B cell (primary cell): Measurements from ENCODE around the gene FOXK1. TPM values are rescaled to one million over a fixed set of nuclear protein-coding genes. Genes with fewer than 3 reads are reported as not detected.
A peak's percentile ranks its signal among the peaks of the same experiment; 100 is the strongest.

Experiments used
- ATAC-seq: fragments of 200-7000 bp; cut with Tn5 transposase; one replicate; pipeline ENCODE4 v1.10.0; 2021; ENCODE audit warnings: low read depth, mild to moderate bottlenecking, moderate number of reproducible peaks, moderate library complexity
- CTCF ChIA-PET: fragments of 350-600 bp; sonication (Branson Sonifier 250); formaldehyde crosslinking; loops from one replicate; lab custom pipeline; 2021; ENCODE audit warnings: antibody characterized with exemption, inconsistent platforms; lab: Charles Lee
- POLR2A ChIA-PET: fragments of 350-600 bp; sonication (Branson Sonifier 250); formaldehyde crosslinking; loops from one replicate; lab custom pipeline; 2021; ENCODE audit warnings: antibody characterized with exemption; lab: Charles Lee
- DNase-seq: peaks from one replicate; pipeline ENCODE4 v3.0.0; 2013
- H2AFZ ChIP-seq: 2 replicates; pipeline ENCODE4 v1.6.1; 2012; ENCODE audit warnings: mild to moderate bottlenecking, low read depth, low read length; ENCODE audit not compliant: insufficient read depth, poor library complexity, severe bottlenecking
- H3K27ac ChIP-seq, 2 donors: 1 replicate in 1 of 2; 2 replicates in 1 of 2; pipeline ENCODE4 v1.5.1; 2012 to 2013; ENCODE audit warnings: low read length in 2 of 2, mild to moderate bottlenecking in 2 of 2, moderate library complexity in 1 of 2
- H3K27me3 ChIP-seq, 4 experiments: fragments of 200-600 bp in 1 of 4; sonication (generic) in 1 of 4; replicated peaks in 1 of 4; 1 replicate in 2 of 4; 2 replicates in 2 of 4; pipeline versions ENCODE4 v1.6.1 to v1.7.0; 2013 to 2016; ENCODE audit warnings: low read length in 3 of 4, mild to moderate bottlenecking in 2 of 4, mixed read lengths in 1 of 4, moderate library complexity in 1 of 4; ENCODE audit not compliant: insufficient read depth in 4 of 4, control insufficient read depth in 3 of 4; ENCODE audit errors: control extremely low read depth in 1 of 4
- H3K36me3 ChIP-seq, 2 experiments: replicated peaks in 1 of 2; 1 replicate in 1 of 2; 2 replicates in 1 of 2; pipeline versions ENCODE4 v1.6.1 to v1.7.1; 2013; ENCODE audit warnings: low read length in 1 of 2; ENCODE audit not compliant: insufficient read depth in 2 of 2, control insufficient read depth in 1 of 2; ENCODE audit errors: control extremely low read depth in 1 of 2, extremely low read depth in 1 of 2
- H3K4me1 ChIP-seq, 2 donors: fragments of 200-600 bp in 1 of 2; sonication (generic) in 1 of 2; 1 replicate in 1 of 2; 2 replicates in 1 of 2; pipeline versions ENCODE4 v1.5.1 to v1.6.1; 2013 to 2017; ENCODE audit warnings: low read length in 2 of 2; ENCODE audit not compliant: control insufficient read depth in 2 of 2, insufficient read depth in 2 of 2
- H3K4me2 ChIP-seq: replicated peaks from 2 replicates; pipeline ENCODE3; 2012; ENCODE audit warnings: mild to moderate bottlenecking, low read depth, low read length; ENCODE audit not compliant: poor library complexity, severe bottlenecking
- H3K4me3 ChIP-seq, 5 experiments: fragments of 200-600 bp in 1 of 5; sonication (generic) in 1 of 5; 1 replicate in 3 of 5; 2 replicates in 2 of 5; pipeline versions ENCODE4 v1.5.1 to v1.7.0; 2011 to 2016; ENCODE audit warnings: low read length in 4 of 5, mild to moderate bottlenecking in 4 of 5, low read depth in 2 of 5, control low read depth in 1 of 5, moderate library complexity in 1 of 5; ENCODE audit not compliant: insufficient read depth in 1 of 5; ENCODE audit errors: control extremely low read depth in 1 of 5, extremely low read depth in 1 of 5
- H3K79me2 ChIP-seq: fragments of 200-600 bp; sonication (generic); one replicate; pipeline ENCODE4 v1.6.0; 2016; ENCODE audit warnings: low read length; ENCODE audit not compliant: control insufficient read depth, insufficient read depth
- H3K9ac ChIP-seq: fragments of 200-600 bp; sonication (generic); 2 replicates; pipeline ENCODE4 v1.6.1; 2017; ENCODE audit warnings: mild to moderate bottlenecking, low read length, moderate library complexity
- H3K9me3 ChIP-seq, 3 donors: one replicate each; pipeline versions ENCODE4 v1.6.1 to v1.7.1; 2013; ENCODE audit warnings: low read length in 2 of 3; ENCODE audit not compliant: control insufficient read depth in 2 of 3, insufficient read depth in 1 of 3; ENCODE audit errors: control extremely low read depth in 1 of 3
- H4K20me1 ChIP-seq: 2 replicates; pipeline ENCODE4 v1.6.0; 2012; ENCODE audit warnings: mild to moderate bottlenecking, low read length; ENCODE audit not compliant: insufficient read depth, control insufficient read depth, poor library complexity, severe bottlenecking
- H3K27ac Mint-ChIP-seq: one replicate; pipeline ENCODE4 v1.8.0; 2021; ENCODE audit warnings: mixed read lengths
- H3K27me3 Mint-ChIP-seq: one replicate; pipeline ENCODE4 v1.8.0; 2021; ENCODE audit warnings: mixed read lengths
- H3K4me1 Mint-ChIP-seq: one replicate; pipeline ENCODE4 v1.8.0; 2021; ENCODE audit warnings: mixed read lengths
- H3K4me3 Mint-ChIP-seq: one replicate; pipeline ENCODE4 v1.8.0; 2021; ENCODE audit warnings: mixed read lengths
- H3K9me3 Mint-ChIP-seq: one replicate; pipeline ENCODE4 v1.8.0; 2022; ENCODE audit warnings: mixed read lengths; ENCODE audit not compliant: insufficient read depth
- EZH2 ChIP-seq: IDR thresholded peaks from 2 replicates; pipeline ENCODE4 v1.6.1; 2012; ENCODE audit warnings: borderline replicate concordance, low read depth, mild to moderate bottlenecking, moderate library complexity, low read length; ENCODE audit not compliant: insufficient read depth, poor library complexity, severe bottlenecking
- WGBS: methylation state at CpG from one replicate; pipeline ENCODE4 v1.1.5; 2013; ENCODE audit warnings: missing lambda C conversion rate; ENCODE audit not compliant: insufficient coverage; 5-methylcytosine and 5-hydroxymethylcytosine counted together
- intact Hi-C: fragments of 100-400 bp; cut with micrococcal nuclease; formaldehyde crosslinking; loops from one replicate; pipeline ENCODE4 v1.10.0; 2022
- polyA plus RNA-seq: library from polyadenylated mRNA; depleted of rRNA; stranded (reverse); fragments of >200 nt; gene quantifications from 2 replicates; pipeline ENCODE4 v1.2.3, GENCODE V29; 2012
- total RNA-seq, 2 donors: library from RNA; stranded (reverse); fragments of 120-200 nt in 1 of 2; gene quantifications; 1 replicate in 1 of 2; 2 replicates in 1 of 2; pipeline versions ENCODE4 v1.2.3 to v1.2.4, GENCODE V29; 2013 to 2022
- TF ChIP-seq, protein P1 (sequence below): fragments of 200-600 bp; IDR thresholded peaks from one replicate; pipeline ENCODE4 v1.8.0; 2022; ENCODE audit warnings: antibody characterized with exemption, mild to moderate bottlenecking

The FOXK1 gene
- total and polyA plus RNA-seq, 2 donors (not counting 1 experiment from before 2014, with no cell fraction given): 17.9 to 56.2 TPM

DNA sequence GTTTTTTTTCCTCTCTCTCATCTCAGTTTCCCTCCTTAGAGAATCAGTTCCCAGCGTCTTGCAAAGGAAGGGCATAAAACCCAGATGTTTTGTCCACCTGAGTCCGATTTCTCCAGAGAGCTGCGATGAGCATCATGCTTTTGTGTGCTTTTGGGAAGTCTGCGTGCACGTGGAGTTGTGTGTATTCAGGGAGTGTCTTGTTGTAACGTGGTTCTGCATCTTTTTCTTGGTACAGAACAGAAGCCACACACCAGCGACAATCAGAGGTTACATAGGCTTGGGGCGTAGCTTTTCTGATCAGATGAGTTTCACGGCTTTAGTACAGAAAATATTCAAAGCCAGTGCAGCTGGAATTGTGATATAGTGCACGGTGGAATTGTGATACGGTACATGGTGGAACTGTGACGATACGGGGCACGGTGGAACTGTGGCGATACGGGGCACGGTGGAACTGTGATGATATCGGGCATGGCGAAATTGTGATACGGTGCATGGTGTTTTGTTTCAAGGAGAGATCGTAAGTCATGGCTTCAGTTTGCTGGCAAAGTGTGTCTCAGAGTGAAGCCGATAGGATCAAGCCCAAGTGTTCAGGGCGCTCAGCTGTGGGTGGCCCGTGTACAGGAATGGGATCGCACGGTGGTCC is 32.8 kb downstream of the FOXK1 start:
- H3K4me3 ChIP-seq: no peak overlapping the region
- H3K4me1 Mint-ChIP-seq: peaks cover 61% of the 10 kb centered on the region
- H3K36me3 ChIP-seq: peaks cover 3 to 7% of the 10 kb centered on the region in 2 experiments
- DNase-seq (no peak), ATAC-seq (no peak)
- no peaks in the 10 kb centered on the region for H3K9me3 Mint-ChIP-seq
- TF ChIP-seq, protein P1, sequence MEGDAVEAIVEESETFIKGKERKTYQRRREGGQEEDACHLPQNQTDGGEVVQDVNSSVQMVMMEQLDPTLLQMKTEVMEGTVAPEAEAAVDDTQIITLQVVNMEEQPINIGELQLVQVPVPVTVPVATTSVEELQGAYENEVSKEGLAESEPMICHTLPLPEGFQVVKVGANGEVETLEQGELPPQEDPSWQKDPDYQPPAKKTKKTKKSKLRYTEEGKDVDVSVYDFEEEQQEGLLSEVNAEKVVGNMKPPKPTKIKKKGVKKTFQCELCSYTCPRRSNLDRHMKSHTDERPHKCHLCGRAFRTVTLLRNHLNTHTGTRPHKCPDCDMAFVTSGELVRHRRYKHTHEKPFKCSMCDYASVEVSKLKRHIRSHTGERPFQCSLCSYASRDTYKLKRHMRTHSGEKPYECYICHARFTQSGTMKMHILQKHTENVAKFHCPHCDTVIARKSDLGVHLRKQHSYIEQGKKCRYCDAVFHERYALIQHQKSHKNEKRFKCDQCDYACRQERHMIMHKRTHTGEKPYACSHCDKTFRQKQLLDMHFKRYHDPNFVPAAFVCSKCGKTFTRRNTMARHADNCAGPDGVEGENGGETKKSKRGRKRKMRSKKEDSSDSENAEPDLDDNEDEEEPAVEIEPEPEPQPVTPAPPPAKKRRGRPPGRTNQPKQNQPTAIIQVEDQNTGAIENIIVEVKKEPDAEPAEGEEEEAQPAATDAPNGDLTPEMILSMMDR: no peak
- no peak for TF ChIP-seq EZH2
- intact Hi-C loops: no loop called here
- ChIA-PET CTCF (interaction anchor here (1.2 kb wide), 1 partner anchor 11 kb away, joined by 5 read pairs; no protein-coding TSS in a partner anchor), POLR2A (interaction anchor here (0.6 to 1.7 kb wide), 2 partner anchors 9 to 1622 kb away, joined by 3 read pairs; no protein-coding TSS in a partner anchor)
- peak overlapping the region; percentile 71 for H3K27ac Mint-ChIP-seq
- H3K9me3 ChIP-seq: peaks cover 0 to 5% (median 0%) of the 10 kb centered on the region in 3 donors
- no peak overlapping the region for H3K9ac ChIP-seq
- 97% methylated on average over 25 of the region's 26 CpGs for WGBS
- H3K27ac ChIP-seq: no peak overlapping the region
- H3K79me2 ChIP-seq: peaks cover 98% of the 10 kb centered on the region
- peaks cover 92% of the 10 kb centered on the region for H4K20me1 ChIP-seq
- H2AFZ ChIP-seq: no peak overlapping the region
- H3K4me2 ChIP-seq: no peak overlapping the region
- no peaks in the 10 kb centered on the region for H3K27me3 Mint-ChIP-seq
- H3K4me1 ChIP-seq: peaks cover 5 to 27% of the 10 kb centered on the region in 2 donors
- no peaks in the 10 kb centered on the region for H3K27me3 ChIP-seq
- H3K4me3 Mint-ChIP-seq: peak overlapping the region; percentile 13

DNA sequence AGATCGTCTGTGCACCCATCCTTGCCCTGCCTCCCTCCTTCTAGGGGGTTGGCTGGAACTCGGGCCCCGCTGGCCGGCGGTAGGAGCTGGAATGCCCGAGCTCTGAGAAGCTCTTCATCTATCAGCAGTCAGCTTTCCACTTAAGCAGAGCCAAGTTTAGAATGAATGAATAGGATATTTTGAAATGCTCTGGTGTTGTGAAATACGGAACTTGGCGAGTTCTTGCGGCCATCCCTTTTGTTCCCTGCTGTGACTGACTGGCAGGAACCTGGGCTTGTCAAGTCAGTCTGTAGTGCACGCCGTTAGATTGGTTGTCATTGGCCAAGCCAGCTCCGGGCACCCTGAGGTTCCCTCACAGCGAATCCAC is 33.3 kb downstream of the FOXK1 start:
- no peak overlapping the region for H3K9ac ChIP-seq
- peaks cover 0 to 5% (median 0%) of the 10 kb centered on the region in 3 donors for H3K9me3 ChIP-seq
- Mint-ChIP-seq H3K4me1 (peaks cover 66% of the 10 kb centered on the region), H3K27ac (peak overlapping the region; percentile 71), H3K27me3 (no peaks in the 10 kb centered on the region), H3K4me3 (no peak overlapping the region), H3K9me3 (no peaks in the 10 kb centered on the region)
- POLR2A ChIA-PET: interaction anchor here (1.7 kb wide), 1 partner anchor 8 kb away, joined by 3 read pairs; no protein-coding TSS in a partner anchor
- CTCF ChIA-PET: interaction anchor here (1.2 kb wide), 1 partner anchor 10 kb away, joined by 5 read pairs; no protein-coding TSS in a partner anchor
- H3K4me1 ChIP-seq: peaks cover 10 to 32% of the 10 kb centered on the region in 2 donors
- H3K27ac ChIP-seq: no peak overlapping the region
- no peaks in the 10 kb centered on the region for H3K27me3 ChIP-seq
- intact Hi-C loops: no loop called here
- TF ChIP-seq, protein P1: no peak
- TF ChIP-seq EZH2: no peak
- H2AFZ ChIP-seq: no peak overlapping the region
- H4K20me1 ChIP-seq: peaks cover 91% of the 10 kb centered on the region
- WGBS: 68% methylated on average over 8 of the region's 13 CpGs
- peaks cover 98% of the 10 kb centered on the region for H3K79me2 ChIP-seq
- H3K36me3 ChIP-seq: peaks cover 3 to 5% of the 10 kb centered on the region in 2 experiments
- no peak overlapping the region for H3K4me2 ChIP-seq
- ATAC-seq (no peak), DNase-seq (no peak)
- H3K4me3 ChIP-seq: no peak overlapping the region
